ENCODE measurements around the gene GNAI3.

- TF ChIP-seq CTCF (IDR thresholded peaks at IDR 0.05; ENCODE audit: poor library complexity, severe bottlenecking) (no peak), RAD21 (conservative IDR thresholded peaks at IDR 0.05) (no peak)
These were observed 44.5 kb upstream of the GNAI3 start for GRCh38 chr1:109503935-109504334.

Data from neural cell (in vitro differentiated cells).